Activated T-cell treated with anti-CD3 and anti-CD28 coated beads for 4 hours (primary cell): ENCODE measurements around the gene ENC1.

Experiments
- DNase-seq: peaks from one replicate; pipeline ENCODE4 v3.0.0-alpha.2; 2020

ENC1 gene

GRCh38 chr5:74655716-74656115, 15.2 kb upstream of the ENC1 start:
- no peak for DNase-seq

- DNase-seq, result no peak
These were observed 14.7 kb upstream of the ENC1 start for GRCh38 chr5:74655206-74655605.

- no peak for DNase-seq
These were observed 13.5 kb upstream of the ENC1 start for GRCh38 chr5:74653991-74654390.

- DNase-seq, result no peak
These were observed 12.0 kb upstream of the ENC1 start for GRCh38 chr5:74652576-74652975.

GRCh38 chr5:74651710-74652109, 11.2 kb upstream of the ENC1 start:
- no peak for DNase-seq

- no peak for DNase-seq
These were observed 9.0 kb upstream of the ENC1 start for GRCh38 chr5:74649421-74649973.

- no peak for DNase-seq
These were observed 8.3 kb upstream of the ENC1 start for GRCh38 chr5:74648835-74649293.

GRCh38 chr5:74647096-74647495, 6.6 kb upstream of the ENC1 start:
- DNase-seq, result no peak

- DNase-seq, result no peak
These were observed 2.6 kb upstream of the ENC1 start for GRCh38 chr5:74643111-74643562.

GRCh38 chr5:74642543-74642863, 2.0 kb upstream of the ENC1 start:
- no peak for DNase-seq

GRCh38 chr5:74641735-74642542, 1.4 kb upstream of the ENC1 start:
- DNase-seq, result no peak

GRCh38 chr5:74640954-74641734, 616 bp upstream of the ENC1 start:
- DNase-seq, result peak; percentile 15

GRCh38 chr5:74639807-74640449, 600 bp downstream of the ENC1 start:
- DNase-seq, result peak; percentile 7

GRCh38 chr5:74638970-74639806, 1.3 kb downstream of the ENC1 start:
- DNase-seq, result no peak

GRCh38 chr5:74638544-74638969, 2.0 kb downstream of the ENC1 start:
- no peak for DNase-seq

- no peak for DNase-seq
These were observed 4.0 kb downstream of the ENC1 start for GRCh38 chr5:74636552-74636951.

GRCh38 chr5:74636149-74636548, 4.4 kb downstream of the ENC1 start:
- DNase-seq, result no peak

GRCh38 chr5:74634611-74635286, 5.8 kb downstream of the ENC1 start:
- no peak for DNase-seq

- DNase-seq, result no peak
These were observed 6.8 kb downstream of the ENC1 start for GRCh38 chr5:74633695-74634094.

- no peak for DNase-seq
These were observed 7.6 kb downstream of the ENC1 start for GRCh38 chr5:74632947-74633356.

GRCh38 chr5:74631081-74631953, 9.2 kb downstream of the ENC1 start:
- DNase-seq, result no peak
